IMR-90 (cell line): Measurements from ENCODE around the gene ANKRD40CL. TPM values are rescaled to one million over a fixed set of nuclear protein-coding genes. Genes with fewer than 3 reads are reported as not detected.

Experiments used
- ATAC-seq: fragments of 200-7000 bp; cut with Tn5 transposase; 2 replicates; pipeline ENCODE4 v1.9.1; 2020; ENCODE audit warnings: low read depth, mild to moderate bottlenecking, moderate library complexity
- BruUV-seq: library from RNA; stranded (reverse); fragments of 400-500 nt; replicated peaks from 2 replicates; lab custom pipeline; 2021; lab: Mats Ljungman, UMichigan
- CTCF ChIA-PET: fragments of 300-600 bp; formaldehyde crosslinking; extraction: SDS; loops from one replicate; lab custom pipeline; 2021; ENCODE audit warnings: antibody characterized with exemption; lab: Yijun Ruan, JAX
- POLR2A ChIA-PET: fragments of 300-600 bp; sonication (Branson Sonifier 250); formaldehyde crosslinking; loops from one replicate; lab custom pipeline; 2022; ENCODE audit warnings: antibody characterized with exemption; ENCODE audit not compliant: unreplicated experiment; lab: Charles Lee
- DNase-seq: peaks from one replicate; pipeline ENCODE4 v3.0.0; 2013
- H2AFZ ChIP-seq: replicated peaks from 2 replicates; pipeline ENCODE3; 2013; ENCODE audit warnings: low read length, mild to moderate bottlenecking; ENCODE audit not compliant: poor library complexity
- H2AK5ac ChIP-seq: 2 replicates; pipeline ENCODE4 v1.6.1; 2013; ENCODE audit warnings: low read depth, low read length, inconsistent platforms
- H2AK9ac ChIP-seq: replicated peaks from 2 replicates; pipeline ENCODE3; 2013; ENCODE audit warnings: mild to moderate bottlenecking, low read depth, low read length, moderate library complexity; ENCODE audit not compliant: poor library complexity
- H2BK120ac ChIP-seq: 2 replicates; pipeline ENCODE4 v1.6.1; 2013; ENCODE audit warnings: low read depth, low read length, inconsistent platforms
- H2BK15ac ChIP-seq: 3 replicates; pipeline ENCODE4 v1.6.1; 2013; ENCODE audit warnings: low read depth, low read length, inconsistent platforms
- H2BK20ac ChIP-seq: 2 replicates; pipeline ENCODE4 v1.6.1; 2013; ENCODE audit warnings: low read depth, mild to moderate bottlenecking, inconsistent platforms, low read length, moderate library complexity
- H2BK5ac ChIP-seq: 2 replicates; pipeline ENCODE4 v1.6.1; 2013; ENCODE audit warnings: mild to moderate bottlenecking, low read depth, low read length, inconsistent platforms; ENCODE audit not compliant: poor library complexity, severe bottlenecking
- H3K14ac ChIP-seq: replicated peaks from 2 replicates; pipeline ENCODE4 v1.6.1; 2013; ENCODE audit warnings: low read depth, low read length, inconsistent platforms
- H3K18ac ChIP-seq: 2 replicates; pipeline ENCODE4 v1.6.1; 2013; ENCODE audit warnings: low read depth, low read length, control low read depth
- H3K23ac ChIP-seq: 2 replicates; pipeline ENCODE4 v1.6.1; 2013; ENCODE audit warnings: low read depth, low read length, inconsistent platforms
- H3K27ac ChIP-seq: 2 replicates; pipeline ENCODE4 v1.5.1; 2013; ENCODE audit warnings: mild to moderate bottlenecking, control low read depth, low read length; ENCODE audit not compliant: insufficient read depth
- H3K27me3 ChIP-seq: 2 replicates; pipeline ENCODE4 v1.6.1; 2013; ENCODE audit warnings: low read length; ENCODE audit not compliant: control insufficient read depth, insufficient read depth
- H3K36me3 ChIP-seq: 2 replicates; pipeline ENCODE4 v1.6.1; 2013; ENCODE audit warnings: low read length, mixed read lengths; ENCODE audit not compliant: control insufficient read depth, insufficient read depth
- H3K4ac ChIP-seq: 2 replicates; pipeline ENCODE4 v1.6.1; 2013; ENCODE audit warnings: low read depth, low read length, inconsistent platforms
- H3K4me1 ChIP-seq: 2 replicates; pipeline ENCODE4 v1.6.1; 2013; ENCODE audit warnings: low read length, mixed read lengths; ENCODE audit not compliant: control insufficient read depth, insufficient read depth
- H3K4me2 ChIP-seq: 2 replicates; pipeline ENCODE4 v1.6.1; 2013; ENCODE audit warnings: low read depth, mild to moderate bottlenecking, control low read depth, low read length, moderate library complexity
- H3K4me3 ChIP-seq: 2 replicates; pipeline ENCODE4 v1.5.1; 2013; ENCODE audit warnings: low read depth, mild to moderate bottlenecking, control low read depth, low read length, moderate library complexity; ENCODE audit not compliant: insufficient read depth
- H3K56ac ChIP-seq: 2 replicates; pipeline ENCODE4 v1.6.1; 2013; ENCODE audit warnings: low read length, inconsistent platforms; ENCODE audit not compliant: insufficient read depth; ENCODE audit errors: extremely low read depth
- H3K79me1 ChIP-seq, 2 experiments: 2 replicates each; pipeline ENCODE4 v1.6.1; 2013; ENCODE audit warnings: low read length in 2 of 2, inconsistent platforms in 1 of 2, low read depth in 1 of 2
- H3K9ac ChIP-seq: 2 replicates; pipeline ENCODE4 v1.6.1; 2013; ENCODE audit warnings: low read depth, low read length, control low read depth
- H3K9me1 ChIP-seq: 2 replicates; pipeline ENCODE4 v1.6.1; 2013; ENCODE audit warnings: low read length, inconsistent platforms; ENCODE audit not compliant: insufficient read depth
- H3K9me3 ChIP-seq: 2 replicates; pipeline ENCODE4 v1.6.1; 2013; ENCODE audit warnings: low read length; ENCODE audit not compliant: control insufficient read depth, insufficient read depth
- H4K20me1 ChIP-seq: 2 replicates; pipeline ENCODE4 v1.6.1; 2013; ENCODE audit warnings: low read length, inconsistent platforms; ENCODE audit not compliant: insufficient read depth
- H4K5ac ChIP-seq: 2 replicates; pipeline ENCODE4 v1.6.1; 2013; ENCODE audit warnings: mild to moderate bottlenecking, low read depth, low read length, control low read depth
- H4K8ac ChIP-seq, 2 experiments: 2 replicates each; pipeline ENCODE4 v1.6.1; 2013; ENCODE audit warnings: low read depth in 2 of 2, low read length in 2 of 2, control low read depth in 1 of 2, inconsistent platforms in 1 of 2
- H4K91ac ChIP-seq: 2 replicates; pipeline ENCODE4 v1.6.1; 2013; ENCODE audit warnings: low read depth, low read length, inconsistent platforms; ENCODE audit not compliant: insufficient read depth
- CEBPB ChIP-seq: IDR thresholded peaks from 2 replicates; pipeline ENCODE4 v1.6.1; 2012; ENCODE audit warnings: low read depth, low read length, improper control_type of control experiment
- CHD1 ChIP-seq: IDR thresholded peaks from 2 replicates; pipeline ENCODE4 v1.6.1; 2012; ENCODE audit warnings: low read depth, low read length, improper control_type of control experiment
- POLR2A ChIP-seq: IDR thresholded peaks from 2 replicates; pipeline ENCODE4 v1.6.1; 2012; ENCODE audit warnings: mild to moderate bottlenecking, low read depth, low read length
- RAD21 ChIP-seq: IDR thresholded peaks from 2 replicates; pipeline ENCODE4 v1.6.1; 2012; ENCODE audit warnings: low read length, improper control_type of control experiment
- SMC3 ChIP-seq: fragments of 150-350 bp; IDR thresholded peaks from 2 replicates; pipeline ENCODE4 v1.6.1; 2016; ENCODE audit warnings: low read depth, mild to moderate bottlenecking, antibody characterized with exemption, low read length, moderate library complexity
- WGBS, 2 experiments: methylation state at CpG; one replicate each; pipeline versions ENCODE4 v1.1.5 to v1.1.7; 2013; ENCODE audit warnings: missing lambda C conversion rate in 2 of 2; ENCODE audit not compliant: insufficient read length in 1 of 2; ENCODE audit errors: extremely low coverage in 2 of 2; 5-methylcytosine and 5-hydroxymethylcytosine counted together
- dilution Hi-C: fragments of 300-500 bp; cut with HindIII; formaldehyde crosslinking; loops from one replicate; pipeline ENCODE4 v1.14.3; 2018; ENCODE audit warnings: low sequenced_read_pairs; ENCODE audit not compliant: unreplicated experiment
- in situ Hi-C: fragments of 300-500 bp; cut with MboI; formaldehyde crosslinking; loops from 3 replicates; pipeline ENCODE4 v1.14.3; 2019; ENCODE audit warnings: low sequenced_read_pairs, inconsistent platforms, mixed read lengths
- intact Hi-C: fragments of 100-400 bp; cut with micrococcal nuclease; formaldehyde crosslinking; loops from 2 replicates; pipeline ENCODE4 v1.10.0; 2022
- polyA plus RNA-seq, 3 experiments: library from polyadenylated mRNA; depleted of rRNA; stranded (reverse); fragments of >200 nt; gene quantifications; 2 replicates each; pipeline ENCODE4 v1.2.3, GENCODE V29; 2012; ENCODE audit warnings: low replicate concordance in 1 of 3
- total RNA-seq: library from RNA; depleted of rRNA; stranded (reverse); fragments of >200 nt; gene quantifications from 2 replicates; pipeline ENCODE4 v1.2.3, GENCODE V29; 2012
- TF ChIP-seq, protein P1 (sequence below): fragments of 150-350 bp; IDR thresholded peaks from 2 replicates; pipeline ENCODE4 v1.6.1; 2016; ENCODE audit warnings: low read depth, mild to moderate bottlenecking, low read length, moderate library complexity, borderline replicate concordance
- TF ChIP-seq, protein P2 (sequence below): fragments of 150-350 bp; IDR thresholded peaks from 2 replicates; pipeline ENCODE4 v1.6.1; 2017; ENCODE audit warnings: mild to moderate bottlenecking, antibody characterized with exemption, low read length, low read depth

ANKRD40CL gene
- total and polyA plus RNA-seq, 2 of the 4 experiments (the other 2 are of a cell fraction): not detected

GRCh38 chr17:50766222-50767023, 895 bp downstream of the ANKRD40CL start:
- H2AFZ ChIP-seq: peak overlapping the region; percentile 26
- no peak overlapping the region for H3K56ac ChIP-seq
- no peak overlapping the region for H3K23ac ChIP-seq
- H3K27ac ChIP-seq: no peak overlapping the region
- H2AK5ac ChIP-seq: no peak overlapping the region
- ATAC-seq (no peak), DNase-seq (no peak)
- H3K9ac ChIP-seq: no peak overlapping the region
- 81% methylated on average over 4 of the region's 10 CpGs; no CpG with 5 or more reads in 1 of the 2 experiments for WGBS, 2 experiments
- no peak overlapping the region for H2BK15ac ChIP-seq
- H3K18ac ChIP-seq: no peak overlapping the region
- H2BK120ac ChIP-seq: no peak overlapping the region
- H3K36me3 ChIP-seq: no peaks in the 10 kb centered on the region
- H3K14ac ChIP-seq: no peak overlapping the region
- no peaks in the 10 kb centered on the region for H3K9me1 ChIP-seq
- no peak overlapping the region for H4K5ac ChIP-seq
- TF ChIP-seq CHD1: no peak
- TF ChIP-seq, protein P1, sequence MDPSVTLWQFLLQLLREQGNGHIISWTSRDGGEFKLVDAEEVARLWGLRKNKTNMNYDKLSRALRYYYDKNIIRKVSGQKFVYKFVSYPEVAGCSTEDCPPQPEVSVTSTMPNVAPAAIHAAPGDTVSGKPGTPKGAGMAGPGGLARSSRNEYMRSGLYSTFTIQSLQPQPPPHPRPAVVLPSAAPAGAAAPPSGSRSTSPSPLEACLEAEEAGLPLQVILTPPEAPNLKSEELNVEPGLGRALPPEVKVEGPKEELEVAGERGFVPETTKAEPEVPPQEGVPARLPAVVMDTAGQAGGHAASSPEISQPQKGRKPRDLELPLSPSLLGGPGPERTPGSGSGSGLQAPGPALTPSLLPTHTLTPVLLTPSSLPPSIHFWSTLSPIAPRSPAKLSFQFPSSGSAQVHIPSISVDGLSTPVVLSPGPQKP: no peak
- TF ChIP-seq, protein P2, sequence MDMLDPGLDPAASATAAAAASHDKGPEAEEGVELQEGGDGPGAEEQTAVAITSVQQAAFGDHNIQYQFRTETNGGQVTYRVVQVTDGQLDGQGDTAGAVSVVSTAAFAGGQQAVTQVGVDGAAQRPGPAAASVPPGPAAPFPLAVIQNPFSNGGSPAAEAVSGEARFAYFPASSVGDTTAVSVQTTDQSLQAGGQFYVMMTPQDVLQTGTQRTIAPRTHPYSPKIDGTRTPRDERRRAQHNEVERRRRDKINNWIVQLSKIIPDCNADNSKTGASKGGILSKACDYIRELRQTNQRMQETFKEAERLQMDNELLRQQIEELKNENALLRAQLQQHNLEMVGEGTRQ: no peak
- TF ChIP-seq SMC3: no peak
- TF ChIP-seq POLR2A: no peak
- TF ChIP-seq RAD21: no peak
- TF ChIP-seq CEBPB: no peak
- no peaks in the 10 kb centered on the region for H3K4me1 ChIP-seq
- no peak overlapping the region for H3K4me2 ChIP-seq
- dilution Hi-C loops (no loop called here), intact Hi-C loops (no loop called here), in situ Hi-C loops (no loop called here)
- H3K9me3 ChIP-seq: no peaks in the 10 kb centered on the region
- H2AK9ac ChIP-seq: no peak overlapping the region
- H3K27me3 ChIP-seq: peaks cover 7% of the 10 kb centered on the region
- H4K20me1 ChIP-seq: no peaks in the 10 kb centered on the region
- H4K91ac ChIP-seq: no peak overlapping the region
- H3K4me3 ChIP-seq: no peak overlapping the region
- no peak overlapping the region for H2BK20ac ChIP-seq
- no peak overlapping the region for H2BK5ac ChIP-seq
- POLR2A ChIA-PET: no interaction called here
- no peak overlapping the region for H4K8ac ChIP-seq
- no TSS peak for BruUV-seq
- CTCF ChIA-PET: no interaction called here
- H3K4ac ChIP-seq: no peak overlapping the region
- no peaks in the 10 kb centered on the region for H3K79me1 ChIP-seq
